SU-DHL-6 (cell line): ENCODE measurements around the gene NAP1L4.

Experiments
- EZH2phosphoT487 ChIP-seq: fragments of 200-600 bp; sonication (generic), shearing (Covaris generic); conservative IDR thresholded peaks from 2 replicates; pipeline ENCODE4 v1.6.1; 2018; ENCODE audit warnings: mild to moderate bottlenecking, antibody characterized with exemption, low read length, moderate library complexity, mixed read lengths
- TF ChIP-seq, protein P1 (sequence below): fragments of 200-600 bp; sonication (generic); IDR thresholded peaks from one replicate; pipeline ENCODE4 v1.5.1; 2017; ENCODE audit warnings: antibody characterized with exemption, mild to moderate bottlenecking, low read length, moderate library complexity; ENCODE audit not compliant: insufficient read depth, poor library complexity, severe bottlenecking

- TF ChIP-seq, protein P1, sequence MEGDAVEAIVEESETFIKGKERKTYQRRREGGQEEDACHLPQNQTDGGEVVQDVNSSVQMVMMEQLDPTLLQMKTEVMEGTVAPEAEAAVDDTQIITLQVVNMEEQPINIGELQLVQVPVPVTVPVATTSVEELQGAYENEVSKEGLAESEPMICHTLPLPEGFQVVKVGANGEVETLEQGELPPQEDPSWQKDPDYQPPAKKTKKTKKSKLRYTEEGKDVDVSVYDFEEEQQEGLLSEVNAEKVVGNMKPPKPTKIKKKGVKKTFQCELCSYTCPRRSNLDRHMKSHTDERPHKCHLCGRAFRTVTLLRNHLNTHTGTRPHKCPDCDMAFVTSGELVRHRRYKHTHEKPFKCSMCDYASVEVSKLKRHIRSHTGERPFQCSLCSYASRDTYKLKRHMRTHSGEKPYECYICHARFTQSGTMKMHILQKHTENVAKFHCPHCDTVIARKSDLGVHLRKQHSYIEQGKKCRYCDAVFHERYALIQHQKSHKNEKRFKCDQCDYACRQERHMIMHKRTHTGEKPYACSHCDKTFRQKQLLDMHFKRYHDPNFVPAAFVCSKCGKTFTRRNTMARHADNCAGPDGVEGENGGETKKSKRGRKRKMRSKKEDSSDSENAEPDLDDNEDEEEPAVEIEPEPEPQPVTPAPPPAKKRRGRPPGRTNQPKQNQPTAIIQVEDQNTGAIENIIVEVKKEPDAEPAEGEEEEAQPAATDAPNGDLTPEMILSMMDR = no peak
- no peak for TF ChIP-seq EZH2phosphoT487
These were observed 23.7 kb downstream of the NAP1L4 start for GRCh38 chr11:2968341-2968900.
